ENCODE data around the gene ATP13A4.

DNA sequence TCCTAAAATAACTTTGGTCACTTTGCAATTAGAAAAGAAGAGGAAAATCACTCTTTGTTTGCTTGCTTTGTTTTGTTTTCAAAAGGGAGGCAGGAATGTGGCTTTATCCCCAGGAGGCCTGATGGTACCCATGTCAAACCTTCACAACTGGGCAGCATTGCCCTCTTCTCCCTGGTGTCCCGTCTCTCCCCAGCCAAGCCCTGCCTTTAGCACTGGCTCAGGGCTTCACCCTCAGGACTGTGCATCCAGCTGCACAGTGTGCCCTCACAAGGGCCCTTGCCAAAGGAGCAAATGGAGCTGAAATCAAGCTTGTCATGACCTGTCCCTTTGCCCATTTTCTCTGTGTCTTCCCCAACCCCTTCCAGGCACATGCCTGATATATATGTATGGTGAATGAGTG is 147.0 kb downstream of the ATP13A4 start:
- TF ChIP-seq CTCF (IDR thresholded peaks at IDR 0.05) (no peak), POLR2A (IDR thresholded peaks at IDR 0.05) (no peak), EP300 (IDR thresholded peaks at IDR 0.05) (no peak), POLR2AphosphoS5 (IDR thresholded peaks at IDR 0.05) (no peak)
